Measurements from ENCODE around the gene BSPH1. TPM values are rescaled to one million over a fixed set of nuclear protein-coding genes. Genes with fewer than 3 reads are reported as not detected.
"Not testable (repeated sequence)": the region's sequence is repeated elsewhere in the genome, so short reads cannot be mapped to it uniquely, and the experiment has no call there.

Gene BSPH1
- total and polyA plus RNA-seq, 2 experiments from 2014 or later, result not detected

GRCh38 chr19:47920107-47920506 is 71.9 kb downstream of the BSPH1 start:
- H3K79me2 ChIP-seq; H3K4me1 ChIP-seq (ENCODE audit: insufficient read depth): not testable (repeated sequence)

More at GRCh38 chr19:47920107-47920506, 71.9 kb downstream of the BSPH1 start:
- not testable (repeated sequence) for H3K27ac ChIP-seq; H3K27me3 ChIP-seq; H3K4me2 ChIP-seq; H3K9me2 ChIP-seq (replicated peaks; ENCODE audit: insufficient read depth); H3K36me3 ChIP-seq (replicated peaks; ENCODE audit: insufficient read depth, low read depth); H3K4me3 ChIP-seq; H2AFZ ChIP-seq; H3K9me3 ChIP-seq (ENCODE audit: low read depth); H4K20me1 ChIP-seq (ENCODE audit: insufficient read depth, poor library complexity, severe bottlenecking); DNase-seq (ENCODE audit: low spot score)
- peak; percentile 66 for TF ChIP-seq CTCF (IDR thresholded peaks at IDR 0.05; ENCODE audit: poor library complexity)
- WGBS (ENCODE audit: low lambda C conversion rate, missing lambda C conversion rate), result 14% methylated on average over 13 of the region's 15 CpGs

Other genes with a start within 250 kb of the BSPH1 start
- 93.3 and 139 TPM in 2 replicates for gene NOP53, start 246.6 kb downstream of the BSPH1 start, total RNA-seq
- gene NOP53, start 246.6 kb downstream of the BSPH1 start, polyA plus RNA-seq, result 91.5 and 96.7 TPM in 2 replicates
- gene SELENOW, start 213.5 kb downstream of the BSPH1 start, total RNA-seq, result 140 and 143 TPM in 2 replicates
- 215 and 217 TPM in 2 replicates for gene SELENOW, start 213.5 kb downstream of the BSPH1 start, polyA plus RNA-seq
- not detected in 2 replicates for gene TPRX1, start 187.6 kb downstream of the BSPH1 start, total RNA-seq
- gene TPRX1, start 187.6 kb downstream of the BSPH1 start, polyA plus RNA-seq, result not detected in 2 replicates
- gene CRX, start 170.2 kb downstream of the BSPH1 start, total RNA-seq, result not detected in 2 replicates
- gene CRX, start 170.2 kb downstream of the BSPH1 start, polyA plus RNA-seq, result 0.09 and 0.15 TPM in 2 replicates
- not detected in 2 replicates for gene TPRX2, start 132.9 kb downstream of the BSPH1 start, total RNA-seq
- gene TPRX2, start 132.9 kb downstream of the BSPH1 start, polyA plus RNA-seq, result not detected in 2 replicates
- gene SULT2A1, start 105.9 kb downstream of the BSPH1 start, total RNA-seq, result 188 and 193 TPM in 2 replicates
- 75.7 and 120 TPM in 2 replicates for gene SULT2A1, start 105.9 kb downstream of the BSPH1 start, polyA plus RNA-seq
- 1.0 and 2.4 TPM in 2 replicates for gene ELSPBP1, start 2.5 kb upstream of the BSPH1 start, total RNA-seq
- gene ELSPBP1, start 2.5 kb upstream of the BSPH1 start, polyA plus RNA-seq, result 0.28 and 1.9 TPM in 2 replicates
- not detected in 2 replicates for gene CABP5, start 51.9 kb upstream of the BSPH1 start, total RNA-seq
- not detected in 2 replicates for gene CABP5, start 51.9 kb upstream of the BSPH1 start, polyA plus RNA-seq
- 2.4 and 5.4 TPM in 2 replicates for gene PLA2G4C, start 118.6 kb upstream of the BSPH1 start, total RNA-seq
- 2.0 and 3.2 TPM in 2 replicates for gene PLA2G4C, start 118.6 kb upstream of the BSPH1 start, polyA plus RNA-seq
- gene LIG1, start 178.2 kb upstream of the BSPH1 start, total RNA-seq, result 19.6 and 23.8 TPM in 2 replicates
- gene LIG1, start 178.2 kb upstream of the BSPH1 start, polyA plus RNA-seq, result 28.4 and 29.8 TPM in 2 replicates
- 0.73 and 1.2 TPM in 2 replicates for gene ZSWIM9, start 178.5 kb upstream of the BSPH1 start, total RNA-seq
- 1.5 and 2.1 TPM in 2 replicates for gene ZSWIM9, start 178.5 kb upstream of the BSPH1 start, polyA plus RNA-seq